Upper lobe of left lung (tissue), 4 donors: ENCODE results near the gene SYNE2.

Experiments used
- POLR2A ChIP-seq, 4 donors: fragments of 450-650 bp; IDR thresholded peaks; one replicate each; pipeline ENCODE4 v1.5.1; 2016 to 2017; ENCODE audit warnings: antibody characterized with exemption in 4 of 4, mild to moderate bottlenecking in 2 of 4
- POLR2AphosphoS5 ChIP-seq, 2 donors: sonication (generic); formaldehyde crosslinking; IDR thresholded peaks; one replicate each; pipeline ENCODE4 v1.5.1; 2017; ENCODE audit warnings: antibody characterized with exemption in 2 of 2
- TF ChIP-seq, protein P1 (sequence below), 6 experiments: fragments of 450-650 bp in 4 of 6; fragments of 200-600 bp in 2 of 6; sonication (generic) in 2 of 6; IDR thresholded peaks; one replicate each; pipeline ENCODE4 v1.5.1; 2016 to 2019; ENCODE audit warnings: antibody characterized with exemption in 6 of 6

DNA sequence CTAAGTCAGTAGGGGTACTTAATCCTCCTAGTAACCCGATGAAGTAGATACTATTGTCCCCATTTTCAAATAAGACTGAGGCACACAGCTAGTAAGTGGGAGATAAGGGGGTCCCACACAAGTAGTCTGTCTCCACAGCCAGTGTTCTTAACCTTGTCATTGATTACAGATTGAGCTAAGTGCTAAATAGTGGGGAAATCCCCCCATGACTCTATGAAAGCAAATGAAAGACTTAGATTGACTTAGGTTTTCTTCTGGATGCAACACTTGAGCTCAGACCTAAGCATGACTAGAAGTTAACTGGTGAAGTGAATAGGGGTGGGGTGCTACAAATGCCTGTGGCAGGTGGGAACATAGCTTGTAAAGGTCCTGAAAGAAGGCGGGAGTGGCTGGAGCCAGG lies 73.8 kb downstream of the SYNE2 start:
- TF ChIP-seq, protein P1, sequence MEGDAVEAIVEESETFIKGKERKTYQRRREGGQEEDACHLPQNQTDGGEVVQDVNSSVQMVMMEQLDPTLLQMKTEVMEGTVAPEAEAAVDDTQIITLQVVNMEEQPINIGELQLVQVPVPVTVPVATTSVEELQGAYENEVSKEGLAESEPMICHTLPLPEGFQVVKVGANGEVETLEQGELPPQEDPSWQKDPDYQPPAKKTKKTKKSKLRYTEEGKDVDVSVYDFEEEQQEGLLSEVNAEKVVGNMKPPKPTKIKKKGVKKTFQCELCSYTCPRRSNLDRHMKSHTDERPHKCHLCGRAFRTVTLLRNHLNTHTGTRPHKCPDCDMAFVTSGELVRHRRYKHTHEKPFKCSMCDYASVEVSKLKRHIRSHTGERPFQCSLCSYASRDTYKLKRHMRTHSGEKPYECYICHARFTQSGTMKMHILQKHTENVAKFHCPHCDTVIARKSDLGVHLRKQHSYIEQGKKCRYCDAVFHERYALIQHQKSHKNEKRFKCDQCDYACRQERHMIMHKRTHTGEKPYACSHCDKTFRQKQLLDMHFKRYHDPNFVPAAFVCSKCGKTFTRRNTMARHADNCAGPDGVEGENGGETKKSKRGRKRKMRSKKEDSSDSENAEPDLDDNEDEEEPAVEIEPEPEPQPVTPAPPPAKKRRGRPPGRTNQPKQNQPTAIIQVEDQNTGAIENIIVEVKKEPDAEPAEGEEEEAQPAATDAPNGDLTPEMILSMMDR (IDR thresholded peaks at IDR 0.05) = no peak
- TF ChIP-seq POLR2A (IDR thresholded peaks at IDR 0.05) (no peak), POLR2AphosphoS5 (IDR thresholded peaks at IDR 0.05) (no peak)
